Gastrocnemius medialis (tissue), 4 donors: ENCODE data around the gene ARID1B. TPM values are rescaled to one million over a fixed set of nuclear protein-coding genes. Genes with fewer than 3 reads are reported as not detected.

Experiments used
- ATAC-seq, 2 donors: fragments of 150-250 bp; one replicate each; pipeline ENCODE4 v1.9.1; 2016
- DNase-seq, 2 donors: peaks; one replicate each; pipeline ENCODE4 v3.0.0-alpha.2; 2019
- H3K27ac ChIP-seq, 4 donors: fragments of 200-600 bp; sonication (generic); 1 replicate in 1 of 4; 2 replicates in 3 of 4; pipeline ENCODE4 v1.5.1; 2016 to 2018; ENCODE audit warnings: mild to moderate bottlenecking in 2 of 4, moderate library complexity in 1 of 4
- H3K27me3 ChIP-seq, 3 donors: fragments of 200-600 bp; sonication (generic) in 2 of 3; 1 replicate in 1 of 3; 2 replicates in 2 of 3; pipeline versions ENCODE4 v1.5.1 to v1.6.0; 2016 to 2019; ENCODE audit warnings: mild to moderate bottlenecking in 1 of 3, moderate library complexity in 1 of 3
- H3K36me3 ChIP-seq, 2 donors: fragments of 200-600 bp; sonication (generic) in 1 of 2; one replicate each; pipeline ENCODE4 v1.5.1; 2017 to 2018
- H3K4me1 ChIP-seq, 2 donors: fragments of 200-600 bp; sonication (generic) in 1 of 2; one replicate each; pipeline ENCODE4 v1.5.1; 2016 to 2017; ENCODE audit warnings: mild to moderate bottlenecking in 2 of 2
- H3K4me3 ChIP-seq, 4 donors: fragments of 200-600 bp; sonication (generic) in 3 of 4; 1 replicate in 1 of 4; 2 replicates in 3 of 4; pipeline ENCODE4 v1.5.1; 2016 to 2019; ENCODE audit warnings: mild to moderate bottlenecking in 2 of 4
- H3K9me3 ChIP-seq, 3 donors: fragments of 200-600 bp; sonication (generic) in 2 of 3; 1 replicate in 1 of 3; 2 replicates in 2 of 3; pipeline ENCODE4 v1.5.1; 2016 to 2019
- CTCF ChIP-seq, 5 experiments: fragments of 450-650 bp in 3 of 5; fragments of 200-600 bp in 2 of 5; sonication (generic) in 2 of 5; IDR thresholded peaks in 4 of 5; conservative IDR thresholded peaks in 1 of 5; 1 replicate in 4 of 5; 2 replicates in 1 of 5; pipeline ENCODE4 v1.5.1; 2016 to 2019; ENCODE audit warnings: antibody characterized with exemption in 5 of 5, mild to moderate bottlenecking in 3 of 5, moderate library complexity in 3 of 5
- POLR2A ChIP-seq, 2 donors: fragments of 450-650 bp; IDR thresholded peaks; one replicate each; pipeline ENCODE4 v1.6.1; 2017; ENCODE audit warnings: antibody characterized with exemption in 2 of 2, mild to moderate bottlenecking in 2 of 2, moderate library complexity in 2 of 2
- in situ Hi-C, 4 donors: fragments of 200-750 bp; cut with MboI; loops; one replicate each; pipeline versions ENCODE4 v1.15.0 to v1.8.0; 2017; ENCODE audit warnings: low sequenced_read_pairs in 4 of 4
- intact Hi-C: fragments of 100-400 bp; cut with DNase I; formaldehyde crosslinking; loops from one replicate; pipeline ENCODE4 v1.15.1; 2023; ENCODE audit warnings: low total_unique reads
- total RNA-seq, 4 donors: library from RNA; depleted of rRNA; stranded (reverse); fragments of >200 nt; gene quantifications; one replicate each; pipeline versions ENCODE4 v1.1.0 to v1.2.3, GENCODE V29; 2016

ARID1B gene
- total RNA-seq, 4 donors from 2014 or later: 54.9 to 75.3 (median 62.0) TPM

GRCh38 chr6:157089851-157090250 is 312.7 kb downstream of the ARID1B start:
- Histone ChIP-seq H3K9me3 (no peaks in the 10 kb centered on the region), H3K36me3 (peaks cover 0 to 4% of the 10 kb centered on the region in 2 donors), H3K27me3 (no peaks in the 10 kb centered on the region), H3K4me3 (no peak overlapping the region), H3K27ac (no peak overlapping the region), H3K4me1 (peaks cover 24 to 39% of the 10 kb centered on the region in 2 donors)
- DNase-seq: no peak
- intact Hi-C loops (no loop called here), in situ Hi-C loops (no loop called here)
- ATAC-seq: no peak
- no peak for TF ChIP-seq CTCF (IDR thresholded peaks at IDR 0.05 in 4 of 5, conservative IDR thresholded peaks at IDR 0.05 in 1 of 5)
- TF ChIP-seq POLR2A (IDR thresholded peaks at IDR 0.05): no peak

- no peak overlapping the region for H3K27ac ChIP-seq
- peaks cover 24 to 39% of the 10 kb centered on the region in 2 donors for H3K4me1 ChIP-seq
- DNase-seq: no peak
- in situ Hi-C loops: no loop called here
- no peaks in the 10 kb centered on the region for H3K9me3 ChIP-seq
- no peaks in the 10 kb centered on the region for H3K27me3 ChIP-seq
- H3K4me3 ChIP-seq: no peak overlapping the region
- intact Hi-C loops: no loop called here
- no peak for ATAC-seq
- no peak for TF ChIP-seq POLR2A (IDR thresholded peaks at IDR 0.05)
- no peak for TF ChIP-seq CTCF (IDR thresholded peaks at IDR 0.05 in 4 of 5, conservative IDR thresholded peaks at IDR 0.05 in 1 of 5)
- H3K36me3 ChIP-seq: no peaks in the 10 kb centered on the region
Measured at GRCh38 chr6:157090736-157091135, 313.6 kb downstream of the ARID1B start.

- Histone ChIP-seq H3K9me3 (no peaks in the 10 kb centered on the region), H3K36me3 (no peaks in the 10 kb centered on the region), H3K27me3 (no peaks in the 10 kb centered on the region), H3K4me1 (peaks cover 24 to 39% of the 10 kb centered on the region in 2 donors), H3K27ac (no peak overlapping the region), H3K4me3 (no peak overlapping the region)
- in situ Hi-C loops (no loop called here), intact Hi-C loops (no loop called here)
- ATAC-seq (no peak), DNase-seq (no peak)
- TF ChIP-seq POLR2A (IDR thresholded peaks at IDR 0.05): no peak
- no peak for TF ChIP-seq CTCF (IDR thresholded peaks at IDR 0.05 in 4 of 5, conservative IDR thresholded peaks at IDR 0.05 in 1 of 5)
Measured at GRCh38 chr6:157091243-157091642, 314.1 kb downstream of the ARID1B start.

GRCh38 chr6:157091856-157092460 is 314.8 kb downstream of the ARID1B start:
- Histone ChIP-seq H3K4me1 (peaks cover 24 to 39% of the 10 kb centered on the region in 2 donors), H3K4me3 (no peak overlapping the region), H3K27me3 (no peaks in the 10 kb centered on the region), H3K36me3 (no peaks in the 10 kb centered on the region), H3K9me3 (no peaks in the 10 kb centered on the region), H3K27ac (no peak overlapping the region)
- no peak for TF ChIP-seq POLR2A (IDR thresholded peaks at IDR 0.05)
- TF ChIP-seq CTCF (IDR thresholded peaks at IDR 0.05 in 4 of 5, conservative IDR thresholded peaks at IDR 0.05 in 1 of 5): no peak
- DNase-seq (no peak), ATAC-seq (no peak)
- in situ Hi-C loops (no loop called here), intact Hi-C loops (no loop called here)

GRCh38 chr6:157092736-157093135 is 315.6 kb downstream of the ARID1B start:
- Histone ChIP-seq H3K4me3 (no peak overlapping the region), H3K27me3 (no peaks in the 10 kb centered on the region), H3K36me3 (no peaks in the 10 kb centered on the region), H3K4me1 (peaks cover 20 to 33% of the 10 kb centered on the region in 2 donors), H3K9me3 (no peaks in the 10 kb centered on the region), H3K27ac (no peak overlapping the region)
- in situ Hi-C loops (no loop called here), intact Hi-C loops (no loop called here)
- TF ChIP-seq CTCF (IDR thresholded peaks at IDR 0.05 in 4 of 5, conservative IDR thresholded peaks at IDR 0.05 in 1 of 5) (no peak), POLR2A (IDR thresholded peaks at IDR 0.05) (no peak)
- no peak for DNase-seq
- no peak for ATAC-seq
